Heart right ventricle (tissue), 16 donors: Measurements from ENCODE around the gene LMBR1L. TPM values are rescaled to one million over a fixed set of nuclear protein-coding genes. Genes with fewer than 3 reads are reported as not detected.

ENCODE experiments used
- ATAC-seq, 8 donors: fragments of 200-7000 bp; cut with Tn5 transposase; one replicate each; pipeline ENCODE4 v1.9.1; 2020; ENCODE audit warnings: mild to moderate bottlenecking in 8 of 8, moderate library complexity in 8 of 8, moderate number of reproducible peaks in 1 of 8
- DNase-seq, 2 donors: peaks; one replicate each; pipeline ENCODE4 v3.0.0-alpha.2; 2020
- H3K27ac ChIP-seq, 10 donors: fragments of 200-600 bp; sonication (generic) in 2 of 10; one replicate each; pipeline versions ENCODE4 v1.5.0 to v1.8.0; 2020 to 2022; ENCODE audit warnings: mild to moderate bottlenecking in 3 of 10
- H3K27me3 ChIP-seq, 7 donors: fragments of 200-600 bp; one replicate each; pipeline ENCODE4 v1.8.0; 2021 to 2022; ENCODE audit warnings: mild to moderate bottlenecking in 2 of 7
- H3K36me3 ChIP-seq, 9 donors: fragments of 200-600 bp; sonication (generic) in 1 of 9; one replicate each; pipeline versions ENCODE4 v1.5.0 to v1.8.0; 2020 to 2022; ENCODE audit warnings: mild to moderate bottlenecking in 2 of 9
- H3K4me1 ChIP-seq, 9 donors: fragments of 200-600 bp; sonication (generic) in 1 of 9; one replicate each; pipeline versions ENCODE4 v1.5.0 to v1.8.0; 2020 to 2022; ENCODE audit warnings: mild to moderate bottlenecking in 4 of 9
- H3K4me3 ChIP-seq, 10 donors: fragments of 200-600 bp; sonication (generic) in 2 of 10; one replicate each; pipeline versions ENCODE4 v1.5.0 to v1.8.0; 2020 to 2022; ENCODE audit warnings: mild to moderate bottlenecking in 7 of 10, moderate library complexity in 2 of 10
- H3K9me3 ChIP-seq, 11 donors: fragments of 200-600 bp in 10 of 11; sonication (generic) in 2 of 11; one replicate each; pipeline versions ENCODE4 v1.5.0 to v1.8.0; 2013 to 2022; ENCODE audit warnings: mild to moderate bottlenecking in 2 of 11, control low read depth in 1 of 11, moderate library complexity in 1 of 11
- CTCF ChIP-seq, 9 donors: fragments of 200-600 bp; sonication (generic) in 2 of 9; IDR thresholded peaks; one replicate each; pipeline versions ENCODE4 v1.5.0 to v1.8.0; 2021 to 2022; ENCODE audit warnings: antibody characterized with exemption in 9 of 9, mild to moderate bottlenecking in 5 of 9, moderate library complexity in 1 of 9
- WGBS, 2 donors: extraction: QIAGEN DNeasy Blood & Tissue Kit; methylation state at CpG; one replicate each; pipeline ENCODE4 v1.1.7; 2013; ENCODE audit warnings: inconsistent platforms in 1 of 2; 5-methylcytosine and 5-hydroxymethylcytosine counted together
- intact Hi-C, 10 donors: fragments of 100-400 bp; cut with DNase I; formaldehyde crosslinking; loops; one replicate each; pipeline versions ENCODE4 v1.11.1 to v1.14.2; 2022
- polyA plus RNA-seq, 2 donors: library from polyadenylated mRNA; stranded (reverse); fragments of 200-250 nt; gene quantifications; one replicate each; pipeline ENCODE4 v1.2.3, GENCODE V29; 2013
- total RNA-seq, 10 donors: library from RNA; stranded (reverse); fragmentation: NEBNext Ultra II Directional in 3 of 10; extraction: Animal tissue kit (Norgen Biotek cat#: 25700) in 3 of 10; gene quantifications; one replicate each; pipeline versions ENCODE4 v1.2.1 to v1.2.4, GENCODE V29; 2021 to 2023
- donor health status: Arrhythmogenic right ventricular cardiomyopathy.
- donor health status: ischemic (EF 13 %, LVEDD 7.1; RV severe dilation, severe dysfunction).
- donor health status: healthy with polysubstance abuse.
- donor health status: DM: no; HTN: yes; CAD: no.
- donor health status: DM: no; HTN: no; CAD: no.
- donor health status: ischemic (EF 25% LVEDD 6.9; RV normal size, moderate dysfunction).
- donor health status: ischemic (EF 25% LVEDD 5.7; RV mildly dilated, moderate dysfunction).
- donor health status: healthy.
- donor health status: DM: yes; HTN: yes; CAD: no.
- donor health status: Ischemic cardiomyopathy.
- donor health status: ischemic (EF 35%, LVEDD 5.7; RV mildly dilated, moderate dysfunction).
- donor health status: nonischemic (EF 11% LVEDD 7.7; RV severe dilation, severe dysfunction).
- donor health status: DM: yes; HTN: yes; CAD: no.
- donor health status: PGD.
- donor health status: ischemic (EF 29% LVEDD 5.4; RV normal size, mild dysfunction).
- donor health status: nonischemic (EF 23%, LVEDD 6.1; RV moderate dilation, normal function).

LMBR1L gene
- total and polyA plus RNA-seq, 12 donors: 21.5 to 51.8 (median 30.8) TPM

GRCh38 chr12:49097381-49097780 lies 13.3 kb downstream of the LMBR1L start:
- intact Hi-C loops: no loop called here
- peaks cover 4 to 69% (median 48%) of the 10 kb centered on the region in 9 donors for H3K36me3 ChIP-seq
- WGBS, 2 donors: 77 to 89% methylated on average over 3 of the region's 3 CpGs

GRCh38 chr12:49094975-49095365 lies 15.7 kb downstream of the LMBR1L start:
- H3K36me3 ChIP-seq: peaks cover 0 to 45% (median 24%) of the 10 kb centered on the region in 9 donors
- peaks cover 25 to 55% (median 50%) of the 10 kb centered on the region in 9 donors for H3K4me1 ChIP-seq
- intact Hi-C loops: no loop called here

More at GRCh38 chr12:49097381-49097780, 13.3 kb downstream of the LMBR1L start:
- H3K27ac ChIP-seq: no peak overlapping the region
- H3K9me3 ChIP-seq: no peaks in the 10 kb centered on the region
- peaks cover 3 to 34% (median 20%) of the 10 kb centered on the region in 7 donors for H3K27me3 ChIP-seq
- H3K4me1 ChIP-seq: peaks cover 13 to 30% (median 26%) of the 10 kb centered on the region in 9 donors
- no peak for TF ChIP-seq CTCF (IDR thresholded peaks at IDR 0.05)
- DNase-seq (no peak), ATAC-seq (peak in 1 of 8 donors; percentile 6)
- H3K4me3 ChIP-seq: no peak overlapping the region

GRCh38 chr12:49094160-49094974 lies 16.3 kb downstream of the LMBR1L start, which contains the start of gene DHH:
Gene DHH (minus strand): TSS chr12:49094801. CDS start chr12:49094512, 289 bp downstream.
- H3K4me1 ChIP-seq: peaks cover 31 to 61% (median 56%) of the 10 kb centered on the region in 9 donors
- TF ChIP-seq CTCF (IDR thresholded peaks at IDR 0.05): no peak
- H3K9me3 ChIP-seq: no peaks in the 10 kb centered on the region
- DNase-seq (peak; percentile 44 to 56), ATAC-seq (peak; percentile 28 to 61 (median 38))
- H3K4me3 ChIP-seq: peak within 1 kb of the TSS in 9 of 10 donors; percentile 24 to 52 (median 37)
- intact Hi-C loops: no loop called here
- H3K27ac ChIP-seq: peak within 1 kb of the TSS in 3 of 10 donors; percentile 49 to 60 (median 56)
- peaks cover 10 to 64% (median 46%) of the 10 kb centered on the region in 7 donors for H3K27me3 ChIP-seq
- peaks cover 0 to 39% (median 18%) of the 10 kb centered on the region in 9 donors for H3K36me3 ChIP-seq
- WGBS, 2 donors: 3% methylated on average over 49 of the region's 49 CpGs

More at GRCh38 chr12:49094975-49095365, 15.7 kb downstream of the LMBR1L start:
- Histone ChIP-seq H3K27ac (no peak overlapping the region), H3K9me3 (no peaks in the 10 kb centered on the region), H3K27me3 (peaks cover 6 to 58% (median 39%) of the 10 kb centered on the region in 7 donors), H3K4me3 (peak overlapping the region in 7 of 10 donors; percentile 24 to 52 (median 32))
- no peak for TF ChIP-seq CTCF (IDR thresholded peaks at IDR 0.05)
- ATAC-seq (no peak), DNase-seq (no peak)
- 74 to 87% methylated on average over 2 of the region's 2 CpGs for WGBS, 2 donors

- intact Hi-C loops: no loop called here
- ATAC-seq (peak in 7 of 8 donors; percentile 1 to 48 (median 24)), DNase-seq (no peak)
- 4 to 9% methylated on average over 9 of the region's 9 CpGs for WGBS, 2 donors
- Histone ChIP-seq H3K27me3 (peaks cover 10 to 70% (median 51%) of the 10 kb centered on the region in 7 donors), H3K27ac (peak overlapping the region in 3 of 10 donors; percentile 49 to 60 (median 56)), H3K9me3 (no peaks in the 10 kb centered on the region), H3K36me3 (peaks cover 0 to 33% (median 15%) of the 10 kb centered on the region in 9 donors), H3K4me1 (peaks cover 31 to 65% (median 61%) of the 10 kb centered on the region in 9 donors), H3K4me3 (peak overlapping the region in 9 of 10 donors; percentile 24 to 52 (median 37))
- TF ChIP-seq CTCF (IDR thresholded peaks at IDR 0.05): no peak
Measured at GRCh38 chr12:49093792-49094159, 16.9 kb downstream of the LMBR1L start.
